ENCODE results near the gene LHFPL6. TPM values are rescaled to one million over a fixed set of nuclear protein-coding genes. Genes with fewer than 3 reads are reported as not detected.

LHFPL6 gene
- total RNA-seq, 1 donor from 2014 or later: 3.0 TPM

DNA sequence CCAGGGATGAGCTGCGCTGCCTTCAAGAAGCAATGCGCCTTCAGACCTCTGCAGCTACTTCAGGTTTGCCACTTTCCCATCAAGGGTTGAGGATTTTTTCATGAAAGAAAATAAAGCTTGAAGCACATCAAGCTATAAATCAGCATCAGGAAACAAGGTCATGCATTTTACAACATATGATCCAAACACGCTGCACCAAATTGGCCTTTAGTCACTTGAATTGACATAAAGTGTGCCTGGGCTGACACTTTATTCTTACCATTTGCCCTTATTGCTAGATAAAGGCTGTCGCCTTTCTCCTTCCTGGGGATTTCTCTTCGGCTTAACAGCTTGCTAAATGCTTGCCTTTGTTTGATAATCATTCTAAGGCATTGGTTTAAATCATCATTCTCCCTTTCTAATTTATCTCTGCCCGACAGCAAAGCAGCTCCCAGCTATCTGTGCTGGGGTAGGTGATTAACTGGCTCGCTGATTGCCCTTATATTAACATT is 87.7 kb downstream of the LHFPL6 start:
- Histone ChIP-seq H3K79me2 (ENCODE audit: low read depth) (no peaks in the 10 kb centered on the region), H3K27ac (peak overlapping the region; percentile 36), H3K9ac (no peak overlapping the region), H3K36me3 (no peaks in the 10 kb centered on the region), H4K20me1 (ENCODE audit: low read depth) (no peaks in the 10 kb centered on the region), H3K27me3 (no peaks in the 10 kb centered on the region), H3K4me2 (peak overlapping the region; percentile 23), H3K4me3 (peak overlapping the region; percentile 15), H2AFZ (replicated peaks) (no peak overlapping the region), H3F3A (ENCODE audit: low read depth) (peaks cover 26% of the 10 kb centered on the region), H3K9me3 (ENCODE audit: low read depth) (no peaks in the 10 kb centered on the region), H3K4me1 (peaks cover 36% of the 10 kb centered on the region)
- H3K27me3 Mint-ChIP-seq (ENCODE audit: insufficient read depth, low read depth): no peaks in the 10 kb centered on the region
- peaks cover 7% of the 10 kb centered on the region for H3K36me3 Mint-ChIP-seq
- DNase-seq (ENCODE audit: low spot score): peak; percentile 58
- no peak overlapping the region for H3K27ac Mint-ChIP-seq
- peaks cover 31% of the 10 kb centered on the region for H3K4me1 Mint-ChIP-seq
- peaks cover 7% of the 10 kb centered on the region for H3K9me3 Mint-ChIP-seq
- no peak overlapping the region for H3K4me3 Mint-ChIP-seq
- no peak for TF ChIP-seq EZH2 (IDR thresholded peaks at IDR 0.05)
- no peak for TF ChIP-seq EZH2phosphoT487 (IDR thresholded peaks at IDR 0.05)
- TF ChIP-seq, protein P1, sequence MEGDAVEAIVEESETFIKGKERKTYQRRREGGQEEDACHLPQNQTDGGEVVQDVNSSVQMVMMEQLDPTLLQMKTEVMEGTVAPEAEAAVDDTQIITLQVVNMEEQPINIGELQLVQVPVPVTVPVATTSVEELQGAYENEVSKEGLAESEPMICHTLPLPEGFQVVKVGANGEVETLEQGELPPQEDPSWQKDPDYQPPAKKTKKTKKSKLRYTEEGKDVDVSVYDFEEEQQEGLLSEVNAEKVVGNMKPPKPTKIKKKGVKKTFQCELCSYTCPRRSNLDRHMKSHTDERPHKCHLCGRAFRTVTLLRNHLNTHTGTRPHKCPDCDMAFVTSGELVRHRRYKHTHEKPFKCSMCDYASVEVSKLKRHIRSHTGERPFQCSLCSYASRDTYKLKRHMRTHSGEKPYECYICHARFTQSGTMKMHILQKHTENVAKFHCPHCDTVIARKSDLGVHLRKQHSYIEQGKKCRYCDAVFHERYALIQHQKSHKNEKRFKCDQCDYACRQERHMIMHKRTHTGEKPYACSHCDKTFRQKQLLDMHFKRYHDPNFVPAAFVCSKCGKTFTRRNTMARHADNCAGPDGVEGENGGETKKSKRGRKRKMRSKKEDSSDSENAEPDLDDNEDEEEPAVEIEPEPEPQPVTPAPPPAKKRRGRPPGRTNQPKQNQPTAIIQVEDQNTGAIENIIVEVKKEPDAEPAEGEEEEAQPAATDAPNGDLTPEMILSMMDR (IDR thresholded peaks at IDR 0.05): no peak

DNA sequence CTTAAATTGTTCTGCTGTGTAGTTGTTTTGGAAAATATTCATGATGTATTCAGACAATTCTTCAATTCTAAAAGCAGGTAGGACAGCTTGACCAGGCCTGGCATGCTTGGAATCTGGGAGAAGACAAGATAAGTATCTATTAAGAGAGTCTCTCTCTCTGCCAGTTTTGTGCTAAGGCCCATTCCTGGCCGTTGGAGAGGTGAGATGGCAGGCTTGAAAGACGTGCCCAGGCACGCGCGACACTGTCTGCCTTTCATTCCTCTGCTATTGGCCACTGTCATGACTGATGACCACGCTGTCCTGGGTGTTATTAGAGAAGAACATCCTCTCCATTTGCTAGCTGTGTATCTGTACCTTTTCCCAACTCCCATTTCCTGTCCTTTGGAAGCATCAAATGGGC is 90.3 kb downstream of the LHFPL6 start:
- no peak for DNase-seq (ENCODE audit: low spot score)
- Histone ChIP-seq H3K4me3 (no peak overlapping the region), H3K79me2 (ENCODE audit: low read depth) (no peaks in the 10 kb centered on the region), H3K4me2 (no peak overlapping the region), H3K9me3 (ENCODE audit: low read depth) (no peaks in the 10 kb centered on the region), H3K4me1 (peaks cover 43% of the 10 kb centered on the region), H3K9ac (no peak overlapping the region), H3K27me3 (no peaks in the 10 kb centered on the region), H3K36me3 (no peaks in the 10 kb centered on the region), H4K20me1 (ENCODE audit: low read depth) (no peaks in the 10 kb centered on the region), H3F3A (ENCODE audit: low read depth) (peaks cover 26% of the 10 kb centered on the region), H3K27ac (no peak overlapping the region), H2AFZ (replicated peaks) (no peak overlapping the region)
- H3K9me3 Mint-ChIP-seq: peaks cover 4% of the 10 kb centered on the region
- peaks cover 37% of the 10 kb centered on the region for H3K4me1 Mint-ChIP-seq
- H3K27me3 Mint-ChIP-seq (ENCODE audit: insufficient read depth, low read depth): no peaks in the 10 kb centered on the region
- H3K36me3 Mint-ChIP-seq: peaks cover 3% of the 10 kb centered on the region
- no peak overlapping the region for H3K4me3 Mint-ChIP-seq
- no peak overlapping the region for H3K27ac Mint-ChIP-seq
- TF ChIP-seq, protein P1 (IDR thresholded peaks at IDR 0.05): no peak
- TF ChIP-seq EZH2 (IDR thresholded peaks at IDR 0.05) (no peak), EZH2phosphoT487 (IDR thresholded peaks at IDR 0.05) (no peak)

DNA sequence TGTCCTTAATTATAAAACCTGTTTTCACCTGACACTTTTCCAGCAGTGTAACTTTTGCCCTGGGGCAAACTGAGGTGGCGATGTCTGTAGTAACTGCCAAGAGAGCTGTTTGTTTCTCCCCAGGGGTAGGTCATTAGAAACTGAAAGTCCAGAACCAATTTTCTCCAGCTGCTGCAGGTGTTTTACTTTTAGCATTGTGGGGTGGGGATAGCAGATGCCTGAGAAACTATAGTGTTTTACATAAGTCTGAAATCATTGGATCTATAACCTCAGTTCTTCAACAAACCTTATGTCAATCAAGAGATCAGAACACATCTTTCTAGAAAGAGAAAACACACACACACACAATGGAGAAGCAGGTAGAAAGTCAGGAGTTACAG is 92.7 kb downstream of the LHFPL6 start:
- H3K4me1 ChIP-seq: peaks cover 25% of the 10 kb centered on the region
- peaks cover 32% of the 10 kb centered on the region for H3K4me1 Mint-ChIP-seq
- no peak overlapping the region for H3K4me3 ChIP-seq
- no peak overlapping the region for H3K27ac Mint-ChIP-seq
- no peaks in the 10 kb centered on the region for H3K36me3 ChIP-seq
- H3K9me3 ChIP-seq (ENCODE audit: low read depth): no peaks in the 10 kb centered on the region
- no peak overlapping the region for H3K4me3 Mint-ChIP-seq
- no peak for TF ChIP-seq EZH2phosphoT487 (IDR thresholded peaks at IDR 0.05)
- TF ChIP-seq, protein P1 (IDR thresholded peaks at IDR 0.05): no peak
- TF ChIP-seq EZH2 (IDR thresholded peaks at IDR 0.05): no peak
- H3K9ac ChIP-seq: no peak overlapping the region
- H2AFZ ChIP-seq (replicated peaks): no peak overlapping the region
- H4K20me1 ChIP-seq (ENCODE audit: low read depth): no peaks in the 10 kb centered on the region
- H3F3A ChIP-seq (ENCODE audit: low read depth): peaks cover 16% of the 10 kb centered on the region
- peaks cover 4% of the 10 kb centered on the region for H3K9me3 Mint-ChIP-seq
- H3K27ac ChIP-seq: no peak overlapping the region
- DNase-seq (ENCODE audit: low spot score): no peak
- H3K4me2 ChIP-seq: no peak overlapping the region
- peaks cover 3% of the 10 kb centered on the region for H3K36me3 Mint-ChIP-seq
- H3K79me2 ChIP-seq (ENCODE audit: low read depth): no peaks in the 10 kb centered on the region
- no peaks in the 10 kb centered on the region for H3K27me3 Mint-ChIP-seq (ENCODE audit: insufficient read depth, low read depth)
- no peaks in the 10 kb centered on the region for H3K27me3 ChIP-seq
